MG63 (cell line): ENCODE data around the gene DLG5. TPM values are rescaled to one million over a fixed set of nuclear protein-coding genes. Genes with fewer than 3 reads are reported as not detected.
A peak's percentile ranks its signal among the peaks of the same experiment; 100 is the strongest.

Experiments used
- DNase-seq: peaks from one replicate; pipeline ENCODE4 v3.0.0-alpha.2; 2020
- H3K27me3 ChIP-seq: fragments of 250-450 bp; sonication (Bioruptor Pico); 2 replicates; pipeline ENCODE4 v1.5.1; 2020; ENCODE audit warnings: mild to moderate bottlenecking, moderate library complexity
- H3K36me3 ChIP-seq: fragments of 250-450 bp; sonication (Bioruptor Pico); 2 replicates; pipeline ENCODE4 v1.5.1; 2020; ENCODE audit warnings: mild to moderate bottlenecking, moderate library complexity
- H3K4me3 ChIP-seq: fragments of 250-450 bp; sonication (Bioruptor Pico); 2 replicates; pipeline ENCODE4 v1.5.1; 2020; ENCODE audit warnings: mild to moderate bottlenecking, moderate library complexity
- H3K9me3 ChIP-seq: fragments of 250-450 bp; sonication (Bioruptor Pico); 2 replicates; pipeline ENCODE4 v1.5.1; 2020; ENCODE audit warnings: mild to moderate bottlenecking, moderate library complexity
- total RNA-seq: library from RNA; depleted of rRNA; stranded (reverse); fragments of >200 nt; shearing (Covaris generic); gene quantifications from 2 replicates; pipeline ENCODE4 v1.2.3, GENCODE V29; 2014; ENCODE audit warnings: low replicate concordance; rRNA removed

Gene DLG5
- total RNA-seq = 22.6 and 33.8 TPM in 2 replicates

- DNase-seq = peak; percentile 71
- Histone ChIP-seq H3K4me3 (peak within 1 kb of the TSS; percentile 80), H3K9me3 (no peaks in the 10 kb centered on the region), H3K27me3 (no peaks in the 10 kb centered on the region), H3K36me3 (no peaks in the 10 kb centered on the region)
Observed at GRCh38 chr10:77926566-77927401, at the start of gene DLG5. Gene DLG5, minus strand, starts transcription at chr10:77926755. Its CDS starts 235 bp downstream, at chr10:77926520.

GRCh38 chr10:77975086-77975666, 48.6 kb upstream of the DLG5 start:
- Histone ChIP-seq H3K4me3 (no peak overlapping the region), H3K36me3 (peaks cover 43% of the 10 kb centered on the region), H3K27me3 (no peaks in the 10 kb centered on the region), H3K9me3 (no peaks in the 10 kb centered on the region)
- DNase-seq = no peak

DNA sequence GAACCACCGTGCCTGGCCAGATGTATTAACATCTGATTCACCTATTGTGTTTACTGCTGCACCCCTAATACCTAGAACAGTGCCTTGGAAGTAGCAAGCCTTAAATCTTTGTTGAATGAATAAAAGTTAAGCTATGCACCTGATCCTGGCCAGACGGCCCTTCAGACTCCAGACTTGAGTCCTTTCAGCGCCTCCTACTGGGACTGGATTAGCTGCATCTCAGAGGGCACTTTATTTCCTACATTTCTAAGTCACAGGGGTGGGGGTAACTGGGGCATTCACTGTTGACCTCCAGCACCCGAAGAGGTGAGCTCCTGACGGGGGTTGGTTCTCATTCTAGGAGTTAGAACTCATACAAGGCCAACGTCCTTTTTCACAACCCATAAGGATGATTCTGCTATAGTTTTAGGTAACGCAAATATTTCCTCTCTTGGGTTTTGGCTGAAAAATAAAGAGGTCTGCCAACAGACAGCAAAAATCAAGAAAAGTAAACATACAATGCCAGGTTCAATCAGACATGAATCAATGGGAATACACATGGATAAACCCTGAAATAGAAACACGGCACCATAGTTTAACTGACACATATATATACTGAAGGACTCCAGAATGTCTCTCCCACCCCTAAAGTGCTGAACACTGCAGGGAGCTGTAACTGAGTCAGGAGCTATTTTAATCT, 48.0 kb upstream of the DLG5 start:
- Histone ChIP-seq H3K9me3 (no peaks in the 10 kb centered on the region), H3K27me3 (no peaks in the 10 kb centered on the region), H3K36me3 (peaks cover 37% of the 10 kb centered on the region), H3K4me3 (no peak overlapping the region)
- no peak for DNase-seq

GRCh38 chr10:77973276-77973675, 46.7 kb upstream of the DLG5 start:
- H3K9me3 ChIP-seq = no peaks in the 10 kb centered on the region
- H3K4me3 ChIP-seq = no peak overlapping the region
- no peak for DNase-seq
- no peaks in the 10 kb centered on the region for H3K27me3 ChIP-seq
- H3K36me3 ChIP-seq = peaks cover 27% of the 10 kb centered on the region

DNA sequence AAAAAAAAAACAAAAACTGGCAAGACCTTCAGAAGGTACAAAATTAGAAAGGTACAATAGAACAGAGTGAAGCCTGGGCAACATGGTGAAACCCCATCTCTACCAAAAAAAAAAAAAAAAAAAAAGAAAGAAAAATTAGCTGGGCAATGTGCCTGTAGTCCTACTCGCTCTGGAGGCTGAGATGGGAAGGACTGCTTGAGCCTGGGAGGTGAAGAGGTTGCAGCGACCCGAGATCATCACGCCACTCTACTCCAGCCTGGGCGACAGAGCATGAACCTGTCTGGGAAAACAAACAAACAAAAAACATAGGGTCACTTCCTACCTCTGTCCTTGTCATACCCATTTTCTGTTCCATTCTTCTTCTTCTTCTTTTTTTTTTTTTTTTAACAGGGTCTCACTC, 45.6 kb upstream of the DLG5 start:
- H3K4me3 ChIP-seq = no peak overlapping the region
- no peaks in the 10 kb centered on the region for H3K27me3 ChIP-seq
- H3K9me3 ChIP-seq = no peaks in the 10 kb centered on the region
- H3K36me3 ChIP-seq = peaks cover 16% of the 10 kb centered on the region
- DNase-seq = no peak

DNA sequence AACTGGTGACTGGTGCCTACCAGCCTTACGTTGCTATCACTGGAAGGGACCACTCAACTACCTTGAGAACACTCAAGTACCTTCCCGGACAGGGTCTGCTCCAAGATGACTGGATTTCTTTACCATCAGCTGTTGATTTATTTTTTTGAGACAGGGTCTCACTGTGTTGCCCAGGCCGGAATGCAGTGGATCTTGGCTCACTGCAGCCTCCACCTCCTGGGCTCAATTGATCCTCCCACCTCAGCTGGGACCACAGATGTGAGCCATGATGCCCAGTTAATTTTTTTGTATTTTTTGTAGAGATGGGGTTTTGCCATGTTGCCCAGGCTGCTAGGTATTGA, 45.2 kb upstream of the DLG5 start:
- peaks cover 13% of the 10 kb centered on the region for H3K36me3 ChIP-seq
- no peaks in the 10 kb centered on the region for H3K9me3 ChIP-seq
- H3K27me3 ChIP-seq = no peaks in the 10 kb centered on the region
- no peak for DNase-seq
- H3K4me3 ChIP-seq = no peak overlapping the region

- Histone ChIP-seq H3K36me3 (peaks cover 8% of the 10 kb centered on the region), H3K27me3 (no peaks in the 10 kb centered on the region), H3K4me3 (no peak overlapping the region), H3K9me3 (no peaks in the 10 kb centered on the region)
- DNase-seq = peak; percentile 86
Observed at GRCh38 chr10:77970869-77971803, 44.6 kb upstream of the DLG5 start.

DNA sequence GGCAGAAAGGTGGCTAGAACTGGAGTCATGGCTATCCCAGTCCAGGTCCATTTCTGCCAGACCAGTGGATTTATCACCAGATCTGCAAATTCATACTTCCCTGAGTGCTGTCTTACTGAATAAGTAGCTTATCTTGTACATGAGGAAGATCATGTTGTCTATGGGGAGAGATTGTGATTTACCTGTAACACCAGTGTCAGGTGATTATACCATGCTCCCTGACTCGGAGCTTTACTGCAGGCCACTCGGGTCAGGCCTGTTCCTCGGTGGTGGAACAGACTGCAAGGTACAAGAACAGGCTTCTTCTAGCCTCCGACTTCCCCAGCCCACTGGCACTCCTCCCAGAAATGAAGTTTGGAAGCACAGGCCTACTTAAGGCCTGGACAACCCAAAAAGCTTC, 42.6 kb upstream of the DLG5 start:
- Histone ChIP-seq H3K4me3 (no peak overlapping the region), H3K36me3 (no peaks in the 10 kb centered on the region), H3K27me3 (no peaks in the 10 kb centered on the region), H3K9me3 (0 out of 2 replicates have a peak, but pooled peaks cover 2% of the 10 kb centered on the region)
- DNase-seq = no peak

DNA sequence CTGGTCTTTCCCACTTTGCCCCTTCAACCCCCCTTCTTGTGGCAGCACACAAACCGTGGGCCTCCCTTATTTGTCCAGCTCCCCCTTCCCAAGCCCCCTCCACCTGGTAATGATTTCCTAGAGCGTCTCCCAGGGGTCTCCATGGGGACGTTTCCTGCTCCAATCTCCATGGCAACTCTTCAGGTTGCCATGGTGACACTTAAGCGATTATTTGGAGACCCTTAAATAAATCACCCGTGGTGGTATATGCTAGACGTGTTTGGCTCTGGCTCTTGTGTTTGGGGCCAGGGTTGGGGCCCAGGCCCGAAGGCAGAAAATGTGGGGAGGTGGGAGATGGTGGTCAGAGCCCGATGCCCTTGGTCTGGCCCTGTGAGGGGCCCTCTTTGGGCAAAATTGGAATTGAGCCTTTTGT, 41.1 kb upstream of the DLG5 start:
- no peak for DNase-seq
- H3K36me3 ChIP-seq = no peaks in the 10 kb centered on the region

DNA sequence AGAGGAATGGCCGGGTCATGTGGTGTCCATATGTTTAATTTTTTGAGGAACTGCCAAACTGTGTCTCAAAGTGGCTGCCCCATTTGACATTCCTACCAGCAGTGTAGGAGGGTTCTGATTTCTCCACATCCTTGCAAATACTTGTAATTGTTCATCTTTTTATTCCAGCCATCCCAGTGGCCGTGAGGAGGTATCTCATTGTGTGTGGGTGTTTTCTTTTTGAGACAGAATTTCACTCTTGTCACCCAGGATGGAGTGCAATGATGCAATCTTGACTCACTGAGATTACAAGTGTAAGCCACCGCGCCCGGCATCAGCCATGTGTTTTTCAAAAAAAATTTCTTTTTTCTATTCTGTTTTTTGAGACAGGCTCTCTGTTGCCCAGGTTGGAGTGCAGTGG, 38.7 kb upstream of the DLG5 start:
- Histone ChIP-seq H3K27me3 (no peaks in the 10 kb centered on the region), H3K36me3 (no peaks in the 10 kb centered on the region), H3K9me3 (peaks cover 4% of the 10 kb centered on the region; the same call in 1 of the 2 replicates), H3K4me3 (no peak overlapping the region)
- peak; percentile 30 for DNase-seq

More for the DNA sequence above, 41.1 kb upstream of the DLG5 start:
- Histone ChIP-seq H3K4me3 (no peak overlapping the region), H3K9me3 (peaks cover 4% of the 10 kb centered on the region; the same call in 1 of the 2 replicates), H3K27me3 (no peaks in the 10 kb centered on the region)

DNA sequence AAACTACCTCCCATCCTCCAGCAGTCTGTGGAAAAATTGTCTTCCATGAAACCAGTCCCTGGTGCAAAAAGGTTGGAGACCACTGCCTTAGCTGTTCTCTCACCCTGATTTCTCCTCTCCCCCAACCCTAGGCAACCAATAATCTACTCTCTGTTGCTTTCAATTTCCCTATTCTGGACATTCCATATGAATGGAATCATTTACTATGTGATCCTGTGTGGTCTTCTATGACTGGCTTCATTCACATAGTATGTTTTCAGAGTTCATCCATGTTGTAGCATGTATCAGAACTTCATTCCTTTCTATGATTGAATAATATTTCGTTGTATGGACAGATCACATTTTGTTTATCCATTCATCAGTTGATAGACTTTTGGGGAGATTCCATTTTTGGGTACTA, 38.3 kb upstream of the DLG5 start:
- Histone ChIP-seq H3K4me3 (no peak overlapping the region), H3K27me3 (no peaks in the 10 kb centered on the region), H3K36me3 (no peaks in the 10 kb centered on the region), H3K9me3 (peaks cover 4% of the 10 kb centered on the region; the same call in 1 of the 2 replicates)
- DNase-seq = no peak

DNA sequence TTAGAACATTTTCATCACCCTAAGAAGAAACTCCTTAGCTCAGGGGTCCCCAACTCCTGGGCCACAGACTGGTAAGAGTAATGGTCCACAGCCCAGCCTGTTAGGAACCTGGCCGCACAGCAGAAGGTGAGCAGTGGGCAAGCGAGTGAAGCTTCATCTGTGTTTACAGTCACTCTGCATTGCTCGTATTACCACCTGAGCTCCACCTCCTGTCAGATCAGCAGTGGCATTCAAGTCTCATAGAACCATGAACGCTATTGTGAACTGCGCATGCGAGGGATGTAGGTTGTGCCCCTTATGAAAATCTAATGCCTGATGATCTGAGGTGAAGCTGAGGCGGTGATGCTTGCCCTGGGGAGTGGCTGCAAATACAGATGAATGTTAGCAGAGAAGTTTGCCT, 37.3 kb upstream of the DLG5 start:
- no peak for DNase-seq
- Histone ChIP-seq H3K9me3 (peaks cover 4% of the 10 kb centered on the region; the same call in 1 of the 2 replicates), H3K27me3 (no peaks in the 10 kb centered on the region), H3K4me3 (no peak overlapping the region), H3K36me3 (no peaks in the 10 kb centered on the region)

DNA sequence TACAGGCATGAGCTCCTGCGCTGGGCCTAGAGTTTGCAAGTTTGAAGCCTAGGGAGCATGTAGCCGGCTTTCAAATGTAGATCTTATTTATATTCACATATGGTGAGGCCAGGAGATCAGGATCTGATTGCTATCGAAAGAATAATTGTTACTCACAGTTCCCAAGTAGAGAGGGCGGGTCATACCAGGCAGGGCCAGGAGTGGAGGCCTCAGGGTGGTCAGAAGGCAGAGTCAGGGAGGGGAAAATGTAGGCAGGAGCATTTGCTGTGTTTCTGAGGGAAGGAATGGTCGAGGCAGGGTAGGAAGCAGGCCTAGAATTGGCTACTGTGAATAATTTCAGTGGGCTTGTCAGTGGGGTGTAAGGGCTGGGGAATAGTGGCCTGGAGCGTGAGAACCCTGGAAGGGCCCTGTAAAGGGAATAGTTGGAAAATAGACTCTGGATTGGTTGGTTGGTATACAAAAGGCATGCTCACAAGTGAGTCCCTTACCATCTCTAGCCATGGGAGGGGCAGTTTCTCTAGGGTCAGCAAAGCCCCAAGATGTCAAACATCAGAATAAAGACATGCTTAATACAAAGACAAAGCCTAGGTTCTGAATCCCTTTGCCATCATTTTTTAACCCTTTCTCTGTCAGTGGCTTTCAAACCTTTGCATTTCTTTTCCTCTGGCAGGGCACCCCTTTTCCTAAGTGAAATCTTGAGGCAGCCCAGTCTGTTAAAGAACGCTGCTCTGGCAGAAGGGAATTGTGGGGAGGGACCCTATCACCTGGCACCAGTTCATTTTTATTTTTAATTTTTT, 36.0 kb upstream of the DLG5 start:
- Histone ChIP-seq H3K36me3 (no peaks in the 10 kb centered on the region), H3K4me3 (no peak overlapping the region), H3K27me3 (no peaks in the 10 kb centered on the region), H3K9me3 (peaks cover 4% of the 10 kb centered on the region; the same call in 1 of the 2 replicates)
- no peak for DNase-seq

- H3K27me3 ChIP-seq = no peaks in the 10 kb centered on the region
- no peaks in the 10 kb centered on the region for H3K36me3 ChIP-seq
- no peak overlapping the region for H3K4me3 ChIP-seq
- H3K9me3 ChIP-seq = peaks cover 4% of the 10 kb centered on the region; the same call in 1 of the 2 replicates
- no peak for DNase-seq
Observed at GRCh38 chr10:77961668-77962067, 35.1 kb upstream of the DLG5 start.

DNA sequence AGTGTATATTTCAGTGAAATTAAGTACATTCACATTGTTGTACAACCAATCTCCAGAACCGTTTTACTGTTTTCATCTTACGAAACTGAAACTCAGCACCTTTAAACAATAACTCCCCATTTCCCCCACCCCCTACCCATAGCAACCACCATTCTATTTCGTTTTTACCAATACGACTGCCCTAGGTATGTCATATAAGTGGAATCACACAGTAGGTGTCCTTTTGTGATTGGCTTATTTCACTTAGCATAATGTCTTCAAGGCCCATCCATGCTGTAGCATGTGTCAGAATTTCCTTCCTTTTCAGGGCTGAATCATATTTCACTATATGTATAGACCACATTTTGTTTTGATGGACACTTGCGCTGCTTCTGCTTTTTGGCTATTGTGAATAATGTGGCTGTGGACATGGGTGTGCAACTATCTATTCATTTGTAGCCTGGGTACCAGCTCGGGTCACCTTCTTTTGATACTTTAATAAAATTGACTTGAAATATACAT, 34.3 kb upstream of the DLG5 start:
- Histone ChIP-seq H3K4me3 (no peak overlapping the region), H3K36me3 (no peaks in the 10 kb centered on the region), H3K27me3 (no peaks in the 10 kb centered on the region), H3K9me3 (peaks cover 4% of the 10 kb centered on the region; the same call in 1 of the 2 replicates)
- DNase-seq = no peak
